Activated T-cell treated with anti-CD3 and anti-CD28 coated beads for 48 hours (primary cell): ENCODE data around the gene SH2D1A.

ENCODE experiments used
- DNase-seq: peaks from one replicate; pipeline ENCODE4 v3.0.0-alpha.2; 2020; ENCODE audit warnings: low read depth

The SH2D1A gene

GRCh38 chrX:124421898-124422655 lies 75.7 kb downstream of the SH2D1A start:
- DNase-seq: no peak
